Endothelial cell of umbilical vein (primary cell): ENCODE measurements around the gene TMX1. TPM values are rescaled to one million over a fixed set of nuclear protein-coding genes. Genes with fewer than 3 reads are reported as not detected.

Source experiments
- BruUV-seq: library from RNA; stranded (reverse); fragments of 400-500 nt; replicated peaks from 2 replicates; lab custom pipeline; 2021; lab: Mats Ljungman, UMichigan
- CTCF ChIA-PET: fragments of 300-600, 350-600 bp; sonication (Branson Sonifier 250); formaldehyde crosslinking; loops from one replicate; lab custom pipeline; 2021; ENCODE audit warnings: antibody characterized with exemption, inconsistent platforms; lab: Charles Lee
- POLR2A ChIA-PET: fragments of 300-600, 350-600 bp; sonication (Branson Sonifier 250); formaldehyde crosslinking; loops from one replicate; lab custom pipeline; 2021; ENCODE audit warnings: antibody characterized with exemption, inconsistent platforms; lab: Charles Lee
- DNase-seq: peaks from one replicate; pipeline ENCODE4 v3.0.0-alpha.2; 2011; ENCODE audit warnings: low read depth, low spot score
- FAIRE-seq: peaks from 2 replicates; lab custom pipeline; 2011; peaks lifted over from hg19 to GRCh38; lab: Jason Lieb, UNC
- H2AFZ ChIP-seq: 2 replicates; pipeline ENCODE4 v1.6.0; 2012; ENCODE audit warnings: low read depth, low read length, control low read depth, inconsistent platforms
- H3K27ac ChIP-seq: 2 replicates; pipeline ENCODE4 v1.5.1; 2011; ENCODE audit warnings: low read depth, mild to moderate bottlenecking, control low read depth, low read length, moderate library complexity; ENCODE audit not compliant: insufficient read depth
- H3K27me3 ChIP-seq, 2 experiments: 2 replicates each; pipeline versions ENCODE4 v1.6.0 to v1.6.1; 2011; ENCODE audit warnings: low read length in 2 of 2, mixed read lengths in 1 of 2; ENCODE audit not compliant: control insufficient read depth in 2 of 2, insufficient read depth in 2 of 2
- H3K36me3 ChIP-seq, 2 experiments: 2 replicates in 1 of 2; 3 replicates in 1 of 2; pipeline ENCODE4 v1.5.1; 2011; ENCODE audit warnings: low read length in 2 of 2, mild to moderate bottlenecking in 1 of 2, moderate library complexity in 1 of 2; ENCODE audit not compliant: control insufficient read depth in 2 of 2, insufficient read depth in 2 of 2; ENCODE audit errors: extremely low read depth in 1 of 2
- H3K4me1 ChIP-seq: 3 replicates; pipeline ENCODE4 v1.5.1; 2011; ENCODE audit warnings: mild to moderate bottlenecking, low read length; ENCODE audit not compliant: control insufficient read depth, insufficient read depth; ENCODE audit errors: extremely low read depth
- H3K4me2 ChIP-seq: 2 replicates; pipeline ENCODE4 v1.6.1; 2011; ENCODE audit warnings: low read length, control low read depth, mixed read lengths; ENCODE audit not compliant: insufficient read depth
- H3K4me3 ChIP-seq, 3 experiments: fragments of 200-600 bp in 1 of 3; sonication (generic), shearing (Covaris generic) in 1 of 3; replicated peaks in 1 of 3; 2 replicates each; pipeline ENCODE4 v1.5.1; 2011 to 2016; ENCODE audit warnings: control low read depth in 3 of 3, low read length in 3 of 3, mild to moderate bottlenecking in 2 of 3, inconsistent platforms in 1 of 3, low read depth in 1 of 3, moderate library complexity in 1 of 3; ENCODE audit not compliant: insufficient read depth in 1 of 3
- H3K79me2 ChIP-seq: 2 replicates; pipeline ENCODE4 v1.6.0; 2012; ENCODE audit warnings: low read length, inconsistent platforms; ENCODE audit not compliant: control insufficient read depth, insufficient read depth
- H3K9ac ChIP-seq: replicated peaks from 2 replicates; pipeline ENCODE3; 2011; ENCODE audit warnings: low read length, control low read depth; ENCODE audit not compliant: insufficient read depth; ENCODE audit errors: extremely low read depth
- H3K9me1 ChIP-seq: replicated peaks from 3 replicates; pipeline ENCODE4 v1.6.0; 2011; ENCODE audit warnings: mild to moderate bottlenecking, low read length; ENCODE audit not compliant: control insufficient read depth, insufficient read depth; ENCODE audit errors: extremely low read depth
- H3K9me3 ChIP-seq: replicated peaks from 2 replicates; pipeline ENCODE4 v1.5.1; 2012; ENCODE audit warnings: low read length, inconsistent platforms; ENCODE audit not compliant: control insufficient read depth, insufficient read depth
- H4K20me1 ChIP-seq: replicated peaks from 2 replicates; pipeline ENCODE3; 2011; ENCODE audit warnings: mild to moderate bottlenecking, low read length; ENCODE audit not compliant: control insufficient read depth, insufficient read depth; ENCODE audit errors: extremely low read depth
- EZH2 ChIP-seq: IDR thresholded peaks from 2 replicates; pipeline ENCODE4 v1.6.1; 2012; ENCODE audit warnings: borderline replicate concordance, low read depth, mild to moderate bottlenecking, moderate library complexity, low read length, inconsistent platforms; ENCODE audit not compliant: severe bottlenecking
- FOS ChIP-seq: IDR thresholded peaks from 2 replicates; pipeline ENCODE4 v1.6.1; 2011; ENCODE audit warnings: mild to moderate bottlenecking, low read length, moderate library complexity, borderline replicate concordance; ENCODE audit not compliant: insufficient read depth
- GATA2 ChIP-seq: IDR thresholded peaks from 2 replicates; pipeline ENCODE4 v1.7.0; 2011; ENCODE audit warnings: low read depth, mild to moderate bottlenecking, moderate library complexity, mixed read lengths, low read length; ENCODE audit not compliant: insufficient read length, insufficient read depth
- JUN ChIP-seq: IDR thresholded peaks from 2 replicates; pipeline ENCODE4 v1.6.1; 2011; ENCODE audit warnings: borderline replicate concordance, low read depth; ENCODE audit not compliant: insufficient read length, insufficient read depth
- MYC ChIP-seq: IDR thresholded peaks from one replicate; pipeline ENCODE4 v1.6.1; 2011; ENCODE audit warnings: mild to moderate bottlenecking, low read depth, low read length
- POLR2A ChIP-seq: IDR thresholded peaks from 2 replicates; pipeline ENCODE4 v1.6.1; 2012; ENCODE audit warnings: low read depth, mild to moderate bottlenecking, control low read depth, low read length
- POLR2AphosphoS5 ChIP-seq: IDR thresholded peaks from 2 replicates; pipeline ENCODE4 v1.6.1; 2012; ENCODE audit warnings: low read depth, mild to moderate bottlenecking, control low read depth, low read length, moderate library complexity; ENCODE audit not compliant: insufficient read depth
- dilution Hi-C: fragments of 300-500 bp; cut with MboI; formaldehyde crosslinking; loops from one replicate; pipeline ENCODE4 v1.15.0; 2019; ENCODE audit warnings: low sequenced_read_pairs; ENCODE audit not compliant: extremely low pct_ligation_motif_present
- intact Hi-C: fragments of 100-400 bp; cut with micrococcal nuclease; formaldehyde crosslinking; loops from one replicate; pipeline ENCODE4 v1.10.0; 2022
- polyA plus RNA-seq, 4 experiments: library from polyadenylated mRNA; depleted of rRNA in 3 of 4; stranded (reverse) in 3 of 4; unstranded in 1 of 4; fragments of >200 nt; gene quantifications; 2 replicates each; pipeline versions ENCODE4 v1.2.1 to v1.2.3, GENCODE V29; 2011 to 2012; ENCODE audit warnings: missing spikeins in 1 of 4
- total RNA-seq: library from RNA; stranded (reverse); gene quantifications from 2 replicates; pipeline ENCODE4 v1.2.3, GENCODE V29; 2021
- TF ChIP-seq, protein P1 (sequence below), 2 donors: IDR thresholded peaks; 1 replicate in 1 of 2; 2 replicates in 1 of 2; pipeline ENCODE4 v1.5.1; 2011; ENCODE audit warnings: low read length in 2 of 2, mild to moderate bottlenecking in 2 of 2, moderate library complexity in 2 of 2, control low read depth in 1 of 2, inconsistent platforms in 1 of 2, low read depth in 1 of 2; ENCODE audit not compliant: insufficient read depth in 1 of 2; ENCODE audit errors: extremely low read depth in 1 of 2
- TF ChIP-seq, protein P2 (sequence below): IDR thresholded peaks from 2 replicates; pipeline ENCODE4 v1.6.1; 2011; ENCODE audit not compliant: insufficient read depth, insufficient read length

TMX1 gene
- total and polyA plus RNA-seq, 2 donors (not counting 3 experiments of a cell fraction or from before 2014, with no cell fraction given): 11.4 to 41.9 TPM

DNA sequence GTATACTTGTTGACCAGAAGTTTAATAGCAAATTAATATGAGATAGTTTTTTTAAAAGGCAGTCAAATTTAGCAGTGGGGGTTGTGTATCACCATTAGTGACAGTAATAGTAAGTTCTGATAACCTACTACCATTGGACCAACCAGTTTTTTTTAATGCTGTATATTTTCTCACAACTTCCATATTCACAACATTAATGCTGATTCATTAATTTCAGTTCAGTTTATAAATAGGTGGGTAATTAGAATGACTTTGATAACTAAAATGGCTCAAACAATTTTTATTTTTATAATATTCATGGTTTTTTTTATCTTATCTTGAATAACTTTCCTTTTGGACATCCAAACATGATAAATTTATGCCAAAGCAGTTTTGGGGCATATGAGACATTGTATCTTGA is 13.8 kb downstream of the TMX1 start:
- no TSS peak for BruUV-seq
- Histone ChIP-seq H3K79me2 (no peaks in the 10 kb centered on the region), H3K9ac (no peak overlapping the region), H3K27ac (no peak overlapping the region), H3K4me1 (no peaks in the 10 kb centered on the region), H4K20me1 (no peaks in the 10 kb centered on the region), H2AFZ (no peak overlapping the region), H3K4me3 (no peak overlapping the region), H3K9me1 (no peaks in the 10 kb centered on the region), H3K9me3 (no peaks in the 10 kb centered on the region), H3K27me3 (no peaks in the 10 kb centered on the region), H3K36me3 (peaks cover 0 to 13% of the 10 kb centered on the region in 2 experiments), H3K4me2 (no peak overlapping the region)
- intact Hi-C loops: no loop called here
- DNase-seq (no peak), FAIRE-seq (no peak)
- ChIA-PET POLR2A (no interaction called here), CTCF (no interaction called here)
- dilution Hi-C loops: no loop called here
- TF ChIP-seq POLR2AphosphoS5 (no peak), POLR2A (no peak), MYC (no peak), EZH2 (no peak), GATA2 (no peak), JUN (no peak), FOS (no peak)
- TF ChIP-seq, protein P1, sequence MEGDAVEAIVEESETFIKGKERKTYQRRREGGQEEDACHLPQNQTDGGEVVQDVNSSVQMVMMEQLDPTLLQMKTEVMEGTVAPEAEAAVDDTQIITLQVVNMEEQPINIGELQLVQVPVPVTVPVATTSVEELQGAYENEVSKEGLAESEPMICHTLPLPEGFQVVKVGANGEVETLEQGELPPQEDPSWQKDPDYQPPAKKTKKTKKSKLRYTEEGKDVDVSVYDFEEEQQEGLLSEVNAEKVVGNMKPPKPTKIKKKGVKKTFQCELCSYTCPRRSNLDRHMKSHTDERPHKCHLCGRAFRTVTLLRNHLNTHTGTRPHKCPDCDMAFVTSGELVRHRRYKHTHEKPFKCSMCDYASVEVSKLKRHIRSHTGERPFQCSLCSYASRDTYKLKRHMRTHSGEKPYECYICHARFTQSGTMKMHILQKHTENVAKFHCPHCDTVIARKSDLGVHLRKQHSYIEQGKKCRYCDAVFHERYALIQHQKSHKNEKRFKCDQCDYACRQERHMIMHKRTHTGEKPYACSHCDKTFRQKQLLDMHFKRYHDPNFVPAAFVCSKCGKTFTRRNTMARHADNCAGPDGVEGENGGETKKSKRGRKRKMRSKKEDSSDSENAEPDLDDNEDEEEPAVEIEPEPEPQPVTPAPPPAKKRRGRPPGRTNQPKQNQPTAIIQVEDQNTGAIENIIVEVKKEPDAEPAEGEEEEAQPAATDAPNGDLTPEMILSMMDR (IDR thresholded peaks at IDR 0.05; ENCODE audit: extremely low read depth in 1 of 2, insufficient read depth in 1 of 2, low read depth in 1 of 2, low read length in 2 of 2): no peak
- TF ChIP-seq, protein P2, sequence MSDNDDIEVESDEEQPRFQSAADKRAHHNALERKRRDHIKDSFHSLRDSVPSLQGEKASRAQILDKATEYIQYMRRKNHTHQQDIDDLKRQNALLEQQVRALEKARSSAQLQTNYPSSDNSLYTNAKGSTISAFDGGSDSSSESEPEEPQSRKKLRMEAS: no peak
